H1 (cell line): ENCODE results near the gene FGD6. TPM values are rescaled to one million over a fixed set of nuclear protein-coding genes. Genes with fewer than 3 reads are reported as not detected.
A peak's percentile ranks its signal among the peaks of the same experiment; 100 is the strongest.

Source experiments
- CTCF ChIA-PET: fragments of 300-600 bp; sonication (Branson Sonifier 250); formaldehyde crosslinking; loops from one replicate; lab custom pipeline; 2021; ENCODE audit not compliant: partially characterized antibody; lab: Charles Lee
- POLR2A ChIA-PET: fragments of 300-600 bp; sonication (Branson Sonifier 250); formaldehyde crosslinking; loops from one replicate; lab custom pipeline; 2021; ENCODE audit warnings: inconsistent platforms; ENCODE audit not compliant: partially characterized antibody; lab: Charles Lee
- DNase-seq, 2 experiments: peaks; one replicate each; pipeline versions ENCODE4 v3.0.0 to v3.0.0-alpha.2; 2010 to 2022; ENCODE audit warnings: low spot score in 2 of 2, low read depth in 1 of 2, mixed read lengths in 1 of 2
- FAIRE-seq: peaks from 2 replicates; lab custom pipeline; 2011; peaks lifted over from hg19 to GRCh38; lab: Jason Lieb, UNC
- H2AFZ ChIP-seq: 2 replicates; pipeline ENCODE4 v1.8.1; 2012; ENCODE audit warnings: low read length, inconsistent platforms
- H2AK5ac ChIP-seq: 2 replicates; pipeline ENCODE4 v1.6.1; 2013; ENCODE audit warnings: low read depth, low read length
- H2BK120ac ChIP-seq: replicated peaks from 2 replicates; pipeline ENCODE3; 2013; ENCODE audit warnings: low read depth, low read length, inconsistent platforms
- H2BK12ac ChIP-seq: 2 replicates; pipeline ENCODE4 v1.6.1; 2013; ENCODE audit warnings: low read depth, low read length
- H2BK15ac ChIP-seq: 2 replicates; pipeline ENCODE4 v1.6.1; 2013; ENCODE audit warnings: low read length
- H2BK20ac ChIP-seq: 2 replicates; pipeline ENCODE4 v1.6.1; 2013; ENCODE audit warnings: low read length
- H2BK5ac ChIP-seq: 2 replicates; pipeline ENCODE4 v1.6.1; 2013; ENCODE audit warnings: low read depth, low read length
- H3K14ac ChIP-seq: 2 replicates; pipeline ENCODE4 v1.6.1; 2013; ENCODE audit warnings: inconsistent platforms; ENCODE audit not compliant: insufficient read length
- H3K18ac ChIP-seq: 2 replicates; pipeline ENCODE4 v1.6.1; 2013; ENCODE audit warnings: low read length; ENCODE audit errors: extremely low read depth
- H3K23ac ChIP-seq: 2 replicates; pipeline ENCODE4 v1.6.1; 2013; ENCODE audit warnings: inconsistent platforms; ENCODE audit not compliant: insufficient read length
- H3K23me2 ChIP-seq: 2 replicates; pipeline ENCODE4 v1.6.1; 2013; ENCODE audit warnings: low read depth, low read length
- H3K27ac ChIP-seq: 2 replicates; pipeline ENCODE4 v1.6.1; 2011; ENCODE audit warnings: low read depth, low read length, inconsistent platforms
- H3K27me3 ChIP-seq, 4 experiments: replicated peaks in 1 of 4; 1 replicate in 1 of 4; 2 replicates in 3 of 4; pipeline versions ENCODE4 v1.6.1 to v1.8.1; 2011 to 2013; ENCODE audit warnings: low read length in 3 of 4, mild to moderate bottlenecking in 3 of 4, inconsistent platforms in 2 of 4, mixed read lengths in 2 of 4, moderate library complexity in 1 of 4; ENCODE audit not compliant: control insufficient read depth in 3 of 4, insufficient read depth in 3 of 4; ENCODE audit errors: extremely low read depth in 1 of 4
- H3K36me3 ChIP-seq, 4 experiments: 2 replicates each; pipeline versions ENCODE4 v1.6.1 to v1.8.1; 2011 to 2013; ENCODE audit warnings: mild to moderate bottlenecking in 4 of 4, low read length in 3 of 4, moderate library complexity in 2 of 4, control low read depth in 1 of 4, inconsistent platforms in 1 of 4; ENCODE audit not compliant: insufficient read depth in 4 of 4, control insufficient read depth in 2 of 4
- H3K4ac ChIP-seq: replicated peaks from 2 replicates; pipeline ENCODE3; 2013; ENCODE audit warnings: low read length, low read depth, mixed read lengths, inconsistent platforms; ENCODE audit not compliant: insufficient read length
- H3K4me1 ChIP-seq, 4 experiments: replicated peaks in 1 of 4; 1 replicate in 1 of 4; 2 replicates in 3 of 4; pipeline versions ENCODE4 v1.6.1 to v1.8.1; 2011 to 2013; ENCODE audit warnings: low read length in 3 of 4, inconsistent platforms in 2 of 4, mixed read lengths in 1 of 4; ENCODE audit not compliant: insufficient read depth in 4 of 4, control insufficient read depth in 3 of 4
- H3K4me2 ChIP-seq, 2 experiments: 2 replicates each; pipeline versions ENCODE4 v1.6.1 to v1.8.1; 2011 to 2013; ENCODE audit warnings: low read depth in 2 of 2, low read length in 2 of 2, control low read depth in 1 of 2, inconsistent platforms in 1 of 2, mild to moderate bottlenecking in 1 of 2; ENCODE audit not compliant: insufficient read depth in 1 of 2
- H3K4me3 ChIP-seq, 4 experiments: fragments of 200-600, 300-600 bp in 1 of 4; sonication (generic), shearing (Covaris generic), sonication (Bioruptor Twin) in 1 of 4; 2 replicates each; pipeline versions ENCODE4 v1.5.1 to v1.8.1; 2011 to 2016; ENCODE audit warnings: low read length in 4 of 4, low read depth in 3 of 4, control low read depth in 2 of 4, inconsistent platforms in 2 of 4, mild to moderate bottlenecking in 2 of 4, mixed read lengths in 1 of 4, moderate library complexity in 1 of 4; ENCODE audit not compliant: insufficient read depth in 2 of 4; ENCODE audit errors: extremely low read depth in 1 of 4
- H3K56ac ChIP-seq: replicated peaks from 2 replicates; pipeline ENCODE3; 2013; ENCODE audit warnings: low read depth, mild to moderate bottlenecking, mixed read lengths, low read length, inconsistent platforms; ENCODE audit not compliant: insufficient read length
- H3K79me1 ChIP-seq: 2 replicates; pipeline ENCODE4 v1.6.1; 2013; ENCODE audit warnings: low read depth, low read length, control low read depth
- H3K79me2 ChIP-seq, 2 experiments: 2 replicates each; pipeline versions ENCODE4 v1.6.1 to v1.8.1; 2012 to 2013; ENCODE audit warnings: low read length in 2 of 2, mild to moderate bottlenecking in 2 of 2, inconsistent platforms in 1 of 2; ENCODE audit not compliant: insufficient read depth in 2 of 2, control insufficient read depth in 1 of 2
- H3K9ac ChIP-seq, 4 experiments: replicated peaks in 1 of 4; 1 replicate in 1 of 4; 2 replicates in 3 of 4; pipeline versions ENCODE4 v1.6.1 to v1.8.1; 2011 to 2013; ENCODE audit warnings: low read depth in 3 of 4, low read length in 3 of 4, control low read depth in 2 of 4, mild to moderate bottlenecking in 2 of 4, moderate library complexity in 2 of 4, inconsistent platforms in 1 of 4; ENCODE audit errors: extremely low read depth in 1 of 4
- H3K9me3 ChIP-seq, 2 experiments: 2 replicates each; pipeline versions ENCODE4 v1.6.1 to v1.8.1; 2012 to 2013; ENCODE audit warnings: mild to moderate bottlenecking in 2 of 2, moderate library complexity in 2 of 2, control low read depth in 1 of 2, inconsistent platforms in 1 of 2, low read depth in 1 of 2, low read length in 1 of 2, mixed read lengths in 1 of 2; ENCODE audit not compliant: insufficient read depth in 2 of 2
- H4K20me1 ChIP-seq, 2 experiments: replicated peaks in 1 of 2; 2 replicates each; pipeline versions ENCODE3 to v1.8.1; 2011 to 2013; ENCODE audit warnings: inconsistent platforms in 2 of 2, low read length in 2 of 2, mild to moderate bottlenecking in 1 of 2; ENCODE audit not compliant: insufficient read depth in 2 of 2, control insufficient read depth in 1 of 2
- H4K5ac ChIP-seq: 2 replicates; pipeline ENCODE4 v1.6.1; 2013; ENCODE audit warnings: low read length, low read depth, mixed read lengths, inconsistent platforms; ENCODE audit not compliant: insufficient read length
- H4K8ac ChIP-seq: 2 replicates; pipeline ENCODE4 v1.8.0; 2013; ENCODE audit warnings: mild to moderate bottlenecking, moderate library complexity, low read length, inconsistent platforms; ENCODE audit not compliant: insufficient read depth; ENCODE audit errors: extremely low read depth
- H4K91ac ChIP-seq: replicated peaks from 2 replicates; pipeline ENCODE3; 2013; ENCODE audit warnings: low read length, mixed read lengths, inconsistent platforms; ENCODE audit not compliant: insufficient read length
- E2F6 ChIP-seq: IDR thresholded peaks from 2 replicates; pipeline ENCODE4 v1.6.1; 2012; ENCODE audit warnings: inconsistent platforms
- MAFK ChIP-seq: IDR thresholded peaks from 2 replicates; pipeline ENCODE4 v1.6.1; 2012; ENCODE audit warnings: low read depth, mild to moderate bottlenecking, improper control_type of control experiment, low read length
- MAX ChIP-seq: IDR thresholded peaks from 2 replicates; pipeline ENCODE4 v1.6.1; 2012; ENCODE audit warnings: inconsistent platforms
- YY1 ChIP-seq: IDR thresholded peaks from 2 replicates; pipeline ENCODE4 v1.6.1; 2011; ENCODE audit warnings: low read depth, mild to moderate bottlenecking, low read length
- WGBS, 2 experiments: shearing (Covaris generic) in 1 of 2; methylation state at CpG; one replicate each; pipeline versions ENCODE4 v1.1.6 to v1.1.7; 2013 to 2015; ENCODE audit warnings: low lambda C conversion rate in 2 of 2, mixed read lengths in 2 of 2, inconsistent platforms in 1 of 2, low coverage in 1 of 2, missing lambda C conversion rate in 1 of 2; ENCODE audit not compliant: insufficient replicate concordance in 2 of 2, insufficient coverage in 1 of 2, insufficient read length in 1 of 2; ENCODE audit errors: extremely low coverage in 1 of 2, missing lambda C conversion rate in 1 of 2; 5-methylcytosine and 5-hydroxymethylcytosine counted together
- polyA plus RNA-seq, 7 experiments: library from polyadenylated mRNA; depleted of rRNA in 3 of 7; stranded (reverse) in 5 of 7; unstranded in 2 of 7; fragments of >200 nt in 5 of 7; fragments of 200-250 nt in 2 of 7; gene quantifications; 1 replicate in 5 of 7; 2 replicates in 1 of 7; 4 replicates in 1 of 7; pipeline versions ENCODE4 v1.2.1 to v1.2.3, GENCODE V29; 2011 to 2013; ENCODE audit warnings: missing spikeins in 2 of 7, mixed read lengths in 2 of 7
- total RNA-seq: library from RNA; stranded (reverse); fragmentation: NEBNext Ultra II Directional; extraction: Animal tissue kit (Norgen Biotek cat#: 25700); gene quantifications from 2 replicates; pipeline ENCODE4 v1.2.1, GENCODE V29; 2021

FGD6 gene
- total and polyA plus RNA-seq, 2 of the 8 experiments (the other 6 are each of a cell fraction or from before 2014, with no cell fraction given), result 12.2 to 24.3 TPM

DNA sequence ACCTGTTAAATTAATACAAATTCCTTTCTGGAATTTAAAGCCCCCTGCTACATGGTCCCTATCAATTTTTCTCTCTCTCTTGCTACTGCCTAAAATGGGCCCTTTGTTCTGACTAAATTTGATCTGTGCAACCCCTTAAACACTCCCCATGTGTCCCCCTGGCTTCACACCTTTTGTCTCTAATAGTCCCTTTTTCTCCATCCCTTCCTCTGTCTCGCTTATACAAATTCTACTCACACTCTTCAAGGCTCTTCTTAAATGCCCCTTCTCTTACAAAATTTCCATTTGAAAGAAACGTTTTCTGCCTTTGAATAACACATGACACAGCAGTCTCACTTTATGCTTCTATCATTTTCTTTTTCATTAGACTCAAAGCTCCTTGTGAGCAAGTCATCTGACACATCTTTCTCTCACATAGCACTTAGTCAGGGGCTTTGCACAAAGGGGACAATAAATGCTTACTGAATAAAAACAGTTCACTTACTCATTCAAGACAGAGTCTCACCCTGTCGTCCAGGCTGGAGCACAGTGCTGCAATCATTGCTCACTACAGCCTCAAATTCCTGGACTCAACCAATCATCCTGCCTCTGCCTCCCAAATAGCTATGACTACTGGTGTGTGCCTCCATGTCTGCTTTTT lies 102.4 kb downstream of the FGD6 start:
- peaks cover 0 to 11% (median 2%) of the 10 kb centered on the region in 4 experiments; a peak in 2 of 7 replicates for H3K4me1 ChIP-seq
- no peak overlapping the region for H2AFZ ChIP-seq
- no peak overlapping the region for H3K4ac ChIP-seq
- H3K23ac ChIP-seq, result no peak overlapping the region
- H3K9ac ChIP-seq, result no peak overlapping the region
- 26% methylated on average over 3 of the region's 3 CpGs; no CpG with 5 or more reads in 1 of the 2 experiments for WGBS, 2 experiments
- H3K4me3 ChIP-seq, result no peak overlapping the region
- no peaks in the 10 kb centered on the region for H3K79me1 ChIP-seq
- H2AK5ac ChIP-seq, result no peak overlapping the region
- H4K5ac ChIP-seq, result peak overlapping the region; percentile 17
- no peaks in the 10 kb centered on the region for H3K27me3 ChIP-seq
- no peak overlapping the region for H2BK12ac ChIP-seq
- no peak overlapping the region for H4K91ac ChIP-seq
- FAIRE-seq, result no peak
- no peak overlapping the region for H3K27ac ChIP-seq
- H3K4me2 ChIP-seq, result peak overlapping the region; percentile 21 to 22; a peak in 1 of 4 replicates
- no peaks in the 10 kb centered on the region for H3K9me3 ChIP-seq
- H3K56ac ChIP-seq, result no peak overlapping the region
- no peak overlapping the region for H4K8ac ChIP-seq
- no peak overlapping the region for H2BK15ac ChIP-seq
- peaks cover 0 to 10% (median 6%) of the 10 kb centered on the region in 4 experiments; a peak in 4 of 8 replicates for H3K36me3 ChIP-seq
- TF ChIP-seq E2F6 (peak; percentile 53; the same call in 1 of the 2 replicates), YY1 (no peak), MAFK (peak; percentile 43; the same call in 1 of the 2 replicates), MAX (0 out of 2 replicates have a peak, but pooled peaks have one; percentile 24)
- TF ChIP-seq, all 59 proteins: peak for 3
- CTCF ChIA-PET, result interaction anchor here (0.7 kb wide), 1 partner anchor 719 kb away, joined by 3 read pairs; no protein-coding TSS in a partner anchor
- peak overlapping the region; percentile 74; the same call in 1 of the 2 replicates for H2BK5ac ChIP-seq
- H3K18ac ChIP-seq, result no peak overlapping the region; the same call in 1 of the 2 replicates
- POLR2A ChIA-PET, result interaction anchor here (0.6 to 3.0 kb wide), 4 partner anchors 8 to 267 kb away, joined by 3 to 11 read pairs (median 3); partner anchors contain the start of genes FGD6 and VEZT
- no peaks in the 10 kb centered on the region for H4K20me1 ChIP-seq
- no peak overlapping the region for H3K14ac ChIP-seq
- H2BK20ac ChIP-seq, result peak overlapping the region; percentile 67; the same call in 1 of the 2 replicates
- no peak overlapping the region for H2BK120ac ChIP-seq
- H3K79me2 ChIP-seq, result no peaks in the 10 kb centered on the region
- no peak for DNase-seq
- peaks cover 2% of the 10 kb centered on the region; the same call in 1 of the 2 replicates for H3K23me2 ChIP-seq
